ENCODE results near the gene AGPAT4. TPM values are rescaled to one million over a fixed set of nuclear protein-coding genes. Genes with fewer than 3 reads are reported as not detected.

Gene AGPAT4
- total and polyA plus RNA-seq, 2 of the 4 experiments (the other 2 are of a cell fraction): 3.6 to 3.8 TPM

GRCh38 chr6:161228921-161229591 lies 44.8 kb downstream of the AGPAT4 start (continued):
- TF ChIP-seq USF2 (IDR thresholded peaks at IDR 0.05; ENCODE audit: low read depth, low read length): no peak

- in situ Hi-C loops (cut with MboI; ENCODE audit: low sequenced_read_pairs): no loop called here
- no peak overlapping the region for H4K8ac ChIP-seq (ENCODE audit: low read depth in 2 of 2, low read length in 2 of 2)
- H3K14ac ChIP-seq (replicated peaks; ENCODE audit: low read depth, low read length): 0 out of 2 replicates have a peak overlapping the region, but pooled peaks have one; percentile 20
- H3K56ac ChIP-seq (ENCODE audit: extremely low read depth, insufficient read depth, low read length): no peak overlapping the region
- H4K5ac ChIP-seq (ENCODE audit: low read depth, low read length): no peak overlapping the region
- H3K79me1 ChIP-seq (ENCODE audit: low read depth in 1 of 2, low read length in 2 of 2): peaks cover 8 to 19% of the 10 kb centered on the region in 2 experiments
- H3K27me3 ChIP-seq (ENCODE audit: control insufficient read depth, insufficient read depth, low read length): no peaks in the 10 kb centered on the region
- TF ChIP-seq BHLHE40 (IDR thresholded peaks at IDR 0.05; ENCODE audit: low read depth, low read length): no peak
- TF ChIP-seq SMC3 (IDR thresholded peaks at IDR 0.05; ENCODE audit: low read depth, low read length): no peak
- no peak for TF ChIP-seq FOS (IDR thresholded peaks at IDR 0.05; ENCODE audit: low read depth, low read length)
- no peak for TF ChIP-seq MAFK (IDR thresholded peaks at IDR 0.05; ENCODE audit: low read depth, low read length)
- TF ChIP-seq RAD21 (IDR thresholded peaks at IDR 0.05; ENCODE audit: low read length): no peak
- TF ChIP-seq RCOR1 (IDR thresholded peaks at IDR 0.05; ENCODE audit: insufficient replicate concordance, low read length): no peak
- no peak for TF ChIP-seq MAZ (IDR thresholded peaks at IDR 0.05; ENCODE audit: borderline replicate concordance, low read depth, low read length)
- TF ChIP-seq ELK1 (IDR thresholded peaks at IDR 0.05; ENCODE audit: borderline replicate concordance, low read depth, low read length): no peak
- TF ChIP-seq CHD1 (IDR thresholded peaks at IDR 0.05; ENCODE audit: low read depth, low read length): no peak
- no peak for TF ChIP-seq NFE2L2 (IDR thresholded peaks at IDR 0.05; ENCODE audit: low read depth, low read length)
- no peak for TF ChIP-seq POLR2A (IDR thresholded peaks at IDR 0.05; ENCODE audit: low read depth, low read length)
- no peak for TF ChIP-seq CEBPB (IDR thresholded peaks at IDR 0.05; ENCODE audit: low read depth, low read length)
- TF ChIP-seq RFX5 (IDR thresholded peaks at IDR 0.05; ENCODE audit: low read depth, low read length): no peak
- TF ChIP-seq USF2 (IDR thresholded peaks at IDR 0.05; ENCODE audit: low read depth, low read length): no peak
- H2BK120ac ChIP-seq (ENCODE audit: low read depth, low read length): peak overlapping the region; percentile 22; the same call in 1 of the 2 replicates
- H3K4me3 ChIP-seq (ENCODE audit: insufficient read depth, low read depth, low read length): no peak overlapping the region
- no peaks in the 10 kb centered on the region for H4K20me1 ChIP-seq (ENCODE audit: insufficient read depth, low read length)
- no peak overlapping the region for H3K4me2 ChIP-seq (ENCODE audit: low read depth, low read length)
- peaks cover 22% of the 10 kb centered on the region for H3K4me1 ChIP-seq (ENCODE audit: control insufficient read depth, insufficient read depth, low read length)
- H2AFZ ChIP-seq (replicated peaks; ENCODE audit: low read length, poor library complexity): no peak overlapping the region
- DNase-seq (no peak), ATAC-seq (ENCODE audit: low read depth) (no peak)
- no peak overlapping the region for H3K27ac ChIP-seq (ENCODE audit: insufficient read depth, low read length)
- BruUV-seq (replicated peaks): no TSS peak
- H3K23ac ChIP-seq (ENCODE audit: low read depth, low read length): 0 out of 2 replicates have a peak overlapping the region, but pooled peaks have one; percentile 38
- dilution Hi-C loops (cut with HindIII; ENCODE audit: low sequenced_read_pairs, unreplicated experiment): no loop called here
- no peak overlapping the region for H3K9ac ChIP-seq (ENCODE audit: low read depth, low read length)
- no CpG with 5 or more reads among the region's 6 CpGs for WGBS, 2 experiments (ENCODE audit: extremely low coverage in 2 of 2, insufficient read length in 1 of 2)
- H3K9me3 ChIP-seq (ENCODE audit: control insufficient read depth, insufficient read depth, low read length): no peaks in the 10 kb centered on the region
- no peaks in the 10 kb centered on the region for H3K36me3 ChIP-seq (ENCODE audit: control insufficient read depth, insufficient read depth, low read length)
- H2AK9ac ChIP-seq (replicated peaks; ENCODE audit: low read depth, low read length, poor library complexity): no peak overlapping the region
- peaks cover 11% of the 10 kb centered on the region for H3K9me1 ChIP-seq (ENCODE audit: insufficient read depth, low read length)
- no peak overlapping the region for H2BK15ac ChIP-seq (ENCODE audit: low read depth, low read length)
- H2BK5ac ChIP-seq (ENCODE audit: low read depth, low read length, poor library complexity, severe bottlenecking): no peak overlapping the region
- H3K18ac ChIP-seq (ENCODE audit: low read depth, low read length): no peak overlapping the region; the same call in 1 of the 2 replicates
- no peak overlapping the region for H4K91ac ChIP-seq (ENCODE audit: insufficient read depth, low read depth, low read length)
- ChIA-PET CTCF (interaction anchor here (1.0 kb wide), 1 partner anchor 14 kb away, joined by 3 read pairs; no protein-coding TSS in a partner anchor), POLR2A (ENCODE audit: unreplicated experiment) (no interaction called here)
- no peak overlapping the region for H2BK20ac ChIP-seq (ENCODE audit: low read depth, low read length)
- intact Hi-C loops (cut with micrococcal nuclease): loop anchor here (2.0 kb wide), 1 partner anchor 47 kb away; the partner anchor contains the start of gene AGPAT4
- no peak overlapping the region for H2AK5ac ChIP-seq (ENCODE audit: low read depth, low read length)
- no peak overlapping the region for H3K4ac ChIP-seq (ENCODE audit: low read depth, low read length)
Measured at GRCh38 chr6:161228096-161228495, 45.8 kb downstream of the AGPAT4 start.
